Keratinocyte (primary cell): Measurements from ENCODE around the gene SPAG9. TPM values are rescaled to one million over a fixed set of nuclear protein-coding genes. Genes with fewer than 3 reads are reported as not detected.

Experiments used
- DNase-seq: peaks from one replicate; pipeline ENCODE4 v3.0.0-alpha.2; 2011; ENCODE audit warnings: low read depth, missing footprints, low spot score
- FAIRE-seq: peaks from 2 replicates; lab custom pipeline; 2011; peaks lifted over from hg19 to GRCh38; lab: Jason Lieb, UNC
- H2AFZ ChIP-seq: 2 replicates; pipeline ENCODE4 v1.6.0; 2012; ENCODE audit warnings: low read length, control low read depth, inconsistent platforms; ENCODE audit not compliant: control insufficient read depth
- H3K27ac ChIP-seq: 2 replicates; pipeline ENCODE4 v1.5.1; 2011; ENCODE audit warnings: low read length; ENCODE audit not compliant: control insufficient read depth, insufficient read depth
- H3K27me3 ChIP-seq: 3 replicates; pipeline ENCODE4 v1.6.0; 2011; ENCODE audit warnings: low read length; ENCODE audit not compliant: control insufficient read depth, insufficient read depth; ENCODE audit errors: extremely low read depth
- H3K36me3 ChIP-seq, 2 experiments: 2 replicates in 1 of 2; 3 replicates in 1 of 2; pipeline ENCODE4 v1.5.1; 2011; ENCODE audit warnings: low read length in 2 of 2, mild to moderate bottlenecking in 1 of 2; ENCODE audit not compliant: control insufficient read depth in 2 of 2, insufficient read depth in 2 of 2; ENCODE audit errors: extremely low read depth in 1 of 2
- H3K4me1 ChIP-seq: 3 replicates; pipeline ENCODE4 v1.5.1; 2011; ENCODE audit warnings: low read length; ENCODE audit not compliant: control insufficient read depth, insufficient read depth; ENCODE audit errors: extremely low read depth
- H3K4me2 ChIP-seq: 3 replicates; pipeline ENCODE4 v1.6.0; 2011; ENCODE audit warnings: low read depth, low read length; ENCODE audit not compliant: control insufficient read depth, insufficient read depth; ENCODE audit errors: extremely low read depth
- H3K4me3 ChIP-seq, 3 experiments: fragments of 200-600 bp in 1 of 3; sonication (generic) in 1 of 3; 2 replicates in 2 of 3; 3 replicates in 1 of 3; pipeline ENCODE4 v1.5.1; 2011 to 2016; ENCODE audit warnings: low read length in 3 of 3, mild to moderate bottlenecking in 3 of 3, control low read depth in 2 of 3, inconsistent platforms in 1 of 3, low read depth in 1 of 3, mixed read lengths in 1 of 3, mixed run types in 1 of 3, moderate library complexity in 1 of 3; ENCODE audit not compliant: control insufficient read depth in 2 of 3, insufficient read depth in 2 of 3; ENCODE audit errors: extremely low read depth in 1 of 3
- H3K79me2 ChIP-seq: 2 replicates; pipeline ENCODE4 v1.6.0; 2012; ENCODE audit warnings: low read length; ENCODE audit not compliant: control insufficient read depth, insufficient read depth
- H3K9ac ChIP-seq: 3 replicates; pipeline ENCODE4 v1.6.0; 2011; ENCODE audit warnings: low read length; ENCODE audit not compliant: control insufficient read depth, insufficient read depth; ENCODE audit errors: extremely low read depth
- H3K9me1 ChIP-seq: 3 replicates; pipeline ENCODE4 v1.6.0; 2011; ENCODE audit warnings: low read length; ENCODE audit not compliant: control insufficient read depth, insufficient read depth; ENCODE audit errors: extremely low read depth
- H3K9me3 ChIP-seq: 2 replicates; pipeline ENCODE4 v1.5.1; 2012; ENCODE audit warnings: low read depth, low read length; ENCODE audit not compliant: control insufficient read depth
- H4K20me1 ChIP-seq: 3 replicates; pipeline ENCODE4 v1.6.0; 2011; ENCODE audit warnings: low read length; ENCODE audit not compliant: control insufficient read depth, insufficient read depth; ENCODE audit errors: extremely low read depth
- CTCF ChIP-seq, 3 experiments: IDR thresholded peaks in 1 of 3; conservative IDR thresholded peaks in 1 of 3; optimal IDR thresholded peaks in 1 of 3; 2 replicates in 2 of 3; 3 replicates in 1 of 3; pipeline versions ENCODE3 to v1.5.1; 2011; ENCODE audit warnings: low read length in 3 of 3, mild to moderate bottlenecking in 3 of 3, moderate library complexity in 2 of 3, control low read depth in 1 of 3, inconsistent platforms in 1 of 3; ENCODE audit not compliant: insufficient read depth in 2 of 3; ENCODE audit errors: extremely low read depth in 1 of 3
- EZH2 ChIP-seq: IDR thresholded peaks from one replicate; pipeline ENCODE4 v1.6.1; 2012; ENCODE audit warnings: inconsistent platforms, mild to moderate bottlenecking, low read length, moderate library complexity
- dilution Hi-C: fragments of 300-500 bp; cut with MboI; formaldehyde crosslinking; loops from one replicate; pipeline ENCODE4 v1.7.0; 2020; ENCODE audit warnings: low sequenced_read_pairs; ENCODE audit not compliant: extremely low pct_ligation_motif_present
- polyA plus RNA-seq, 5 experiments: library from polyadenylated mRNA; depleted of rRNA in 3 of 5; stranded (reverse) in 3 of 5; stranded (forward) in 1 of 5; unstranded in 1 of 5; fragments of >200 nt; gene quantifications; 1 replicate in 1 of 5; 2 replicates in 3 of 5; 3 replicates in 1 of 5; pipeline versions ENCODE4 v1.2.1 to v1.2.3, GENCODE V29; 2011 to 2012; ENCODE audit warnings: missing spikeins in 2 of 5, low read depth in 1 of 5, low replicate concordance in 1 of 5

SPAG9 gene
- polyA plus RNA-seq, 1 donor (not counting 4 experiments of a cell fraction or from before 2014, with no cell fraction given), result 43.1 TPM

- no peaks in the 10 kb centered on the region for H3K27me3 ChIP-seq
- H3K4me1 ChIP-seq, result no peaks in the 10 kb centered on the region
- dilution Hi-C loops, result loop anchor here (25.0 kb wide), 1 partner anchor 112 kb away; the partner anchor contains the start of gene TOB1
- no peak overlapping the region for H3K4me3 ChIP-seq
- no peak for FAIRE-seq
- H3K9me3 ChIP-seq, result no peaks in the 10 kb centered on the region
- no peak overlapping the region for H2AFZ ChIP-seq
- H3K79me2 ChIP-seq, result no peaks in the 10 kb centered on the region
- peaks cover 9 to 20% of the 10 kb centered on the region in 2 experiments for H3K36me3 ChIP-seq
- H3K4me2 ChIP-seq, result no peak overlapping the region
- no peak overlapping the region for H3K9ac ChIP-seq
- no peak overlapping the region for H3K27ac ChIP-seq
- no peaks in the 10 kb centered on the region for H4K20me1 ChIP-seq
- DNase-seq, result no peak
- H3K9me1 ChIP-seq, result no peaks in the 10 kb centered on the region
- TF ChIP-seq EZH2 (no peak), CTCF (optimal IDR thresholded peaks at IDR 0.05 in 1 of 3, IDR thresholded peaks at IDR 0.05 in 1 of 3, conservative IDR thresholded peaks at IDR 0.05 in 1 of 3; ENCODE audit: extremely low read depth in 1 of 3, insufficient read depth in 2 of 3, low read length in 3 of 3) (no peak)
Observed at GRCh38 chr17:50973557-50974494, 146.8 kb downstream of the SPAG9 start.

- no peak overlapping the region for H3K4me2 ChIP-seq
Observed at GRCh38 chr17:50972577-50972976, 148.1 kb downstream of the SPAG9 start.

More at GRCh38 chr17:50972577-50972976, 148.1 kb downstream of the SPAG9 start:
- FAIRE-seq, result no peak
- Histone ChIP-seq H3K4me1 (no peaks in the 10 kb centered on the region), H3K79me2 (no peaks in the 10 kb centered on the region), H4K20me1 (no peaks in the 10 kb centered on the region), H2AFZ (no peak overlapping the region), H3K27me3 (no peaks in the 10 kb centered on the region), H3K9me1 (no peaks in the 10 kb centered on the region), H3K9ac (no peak overlapping the region), H3K9me3 (no peaks in the 10 kb centered on the region), H3K36me3 (peaks cover 3 to 17% of the 10 kb centered on the region in 2 experiments), H3K4me3 (no peak overlapping the region), H3K27ac (no peak overlapping the region)
- TF ChIP-seq EZH2 (no peak), CTCF (optimal IDR thresholded peaks at IDR 0.05 in 1 of 3, IDR thresholded peaks at IDR 0.05 in 1 of 3, conservative IDR thresholded peaks at IDR 0.05 in 1 of 3; ENCODE audit: extremely low read depth in 1 of 3, insufficient read depth in 2 of 3, low read length in 3 of 3) (no peak)
- dilution Hi-C loops, result loop anchor here (25.0 kb wide), 1 partner anchor 110 kb away; the partner anchor contains the start of gene TOB1
- no peak for DNase-seq
